MCF 10A (cell line): Measurements from ENCODE around the gene CRYBG1. TPM values are rescaled to one million over a fixed set of nuclear protein-coding genes. Genes with fewer than 3 reads are reported as not detected.
A peak's percentile ranks its signal among the peaks of the same experiment; 100 is the strongest.

Experiments
- BruUV-seq: library from RNA; stranded (reverse); fragments of 400-500 nt; replicated peaks from 2 replicates; lab custom pipeline; 2021; lab: Mats Ljungman, UMichigan
- CTCF ChIA-PET: fragments of 300-600 bp; sonication (Branson Sonifier 250); formaldehyde crosslinking; extraction: SDS; loops from one replicate; lab custom pipeline; 2021; ENCODE audit warnings: antibody characterized with exemption, inconsistent platforms; lab: Yijun Ruan, JAX
- POLR2A ChIA-PET: fragments of 300-600, 350-650 bp; sonication (Branson Sonifier 250); formaldehyde crosslinking; extraction: SDS; loops from one replicate; lab custom pipeline; 2020; ENCODE audit warnings: antibody characterized with exemption, inconsistent platforms; lab: Yijun Ruan, JAX
- DNase-seq: peaks from one replicate; pipeline ENCODE4 v3.0.0-alpha.2; 2018; ENCODE audit not compliant: unreplicated experiment
- H3K27ac Mint-ChIP-seq: one replicate; pipeline ENCODE4 v1.8.0; 2022; ENCODE audit warnings: mild to moderate bottlenecking, low read depth, mixed read lengths; ENCODE audit not compliant: unreplicated experiment
- H3K27me3 Mint-ChIP-seq: one replicate; pipeline ENCODE4 v1.8.0; 2022; ENCODE audit warnings: mixed read lengths; ENCODE audit not compliant: insufficient read depth, unreplicated experiment
- H3K36me3 Mint-ChIP-seq: one replicate; pipeline ENCODE4 v1.8.0; 2022; ENCODE audit warnings: mild to moderate bottlenecking, moderate library complexity, mixed read lengths; ENCODE audit not compliant: insufficient read depth, unreplicated experiment
- H3K4me1 Mint-ChIP-seq: one replicate; pipeline ENCODE4 v1.8.0; 2022; ENCODE audit warnings: mixed read lengths; ENCODE audit not compliant: insufficient read depth, unreplicated experiment
- H3K4me3 Mint-ChIP-seq: one replicate; pipeline ENCODE4 v1.8.0; 2022; ENCODE audit warnings: mild to moderate bottlenecking, moderate library complexity, mixed read lengths; ENCODE audit not compliant: unreplicated experiment
- H3K9me3 Mint-ChIP-seq: one replicate; pipeline ENCODE4 v1.8.0; 2022; ENCODE audit warnings: mixed read lengths; ENCODE audit not compliant: unreplicated experiment
- CTCF ChIP-seq: fragments of 200-600 bp; IDR thresholded peaks from one replicate; pipeline ENCODE4 v1.8.0; 2022; ENCODE audit warnings: antibody characterized with exemption, mild to moderate bottlenecking; ENCODE audit not compliant: unreplicated experiment
- intact Hi-C: fragments of 100-400 bp; cut with micrococcal nuclease; formaldehyde crosslinking; loops from 2 replicates; pipeline ENCODE4 v1.14.1; 2022
- total RNA-seq: library from RNA; stranded (reverse); gene quantifications from 2 replicates; pipeline ENCODE4 v1.2.3, GENCODE V29; 2022

CRYBG1 gene
- total RNA-seq, 1 experiment from 2014 or later, result 45.3 TPM

- no peak overlapping the region for H3K4me3 Mint-ChIP-seq
- no peaks in the 10 kb centered on the region for H3K36me3 Mint-ChIP-seq
- intact Hi-C loops, result no loop called here
- ChIA-PET CTCF (interaction anchor here (0.6 to 2.1 kb wide), 6 partner anchors 14 to 554 kb away, joined by 3 to 15 read pairs (median 4); partner anchors contain the start of gene MTRES1), POLR2A (interaction anchor here (0.6 to 12.5 kb wide), 23 partner anchors 10 to 149 kb away, joined by 3 to 191 read pairs (median 5); partner anchors contain the start of gene ATG5)
- DNase-seq, result peak; percentile 78
- no TSS peak for BruUV-seq
- no peak for TF ChIP-seq CTCF
- no peak overlapping the region for H3K27ac Mint-ChIP-seq
- no peaks in the 10 kb centered on the region for H3K27me3 Mint-ChIP-seq
- no peaks in the 10 kb centered on the region for H3K9me3 Mint-ChIP-seq
- peaks cover 13% of the 10 kb centered on the region for H3K4me1 Mint-ChIP-seq
Measured at GRCh38 chr6:106474466-106474865, 113.9 kb downstream of the CRYBG1 start.

- no peaks in the 10 kb centered on the region for H3K36me3 Mint-ChIP-seq
- no peaks in the 10 kb centered on the region for H3K9me3 Mint-ChIP-seq
- intact Hi-C loops, result no loop called here
- H3K4me3 Mint-ChIP-seq, result no peak overlapping the region
- BruUV-seq, result no TSS peak
- no peak for TF ChIP-seq CTCF
- ChIA-PET POLR2A (interaction anchor here (0.6 to 12.5 kb wide), 19 partner anchors 9 to 87 kb away, joined by 3 to 191 read pairs (median 5); no protein-coding TSS in a partner anchor), CTCF (interaction anchor here (0.6 to 1.6 kb wide), 5 partner anchors 10 to 553 kb away, joined by 3 to 6 read pairs (median 4); partner anchors contain the start of gene MTRES1)
- DNase-seq, result peak; percentile 44
- peaks cover 13% of the 10 kb centered on the region for H3K4me1 Mint-ChIP-seq
- H3K27ac Mint-ChIP-seq, result no peak overlapping the region
- no peaks in the 10 kb centered on the region for H3K27me3 Mint-ChIP-seq
Measured at GRCh38 chr6:106475284-106475683, 114.8 kb downstream of the CRYBG1 start.

DNA sequence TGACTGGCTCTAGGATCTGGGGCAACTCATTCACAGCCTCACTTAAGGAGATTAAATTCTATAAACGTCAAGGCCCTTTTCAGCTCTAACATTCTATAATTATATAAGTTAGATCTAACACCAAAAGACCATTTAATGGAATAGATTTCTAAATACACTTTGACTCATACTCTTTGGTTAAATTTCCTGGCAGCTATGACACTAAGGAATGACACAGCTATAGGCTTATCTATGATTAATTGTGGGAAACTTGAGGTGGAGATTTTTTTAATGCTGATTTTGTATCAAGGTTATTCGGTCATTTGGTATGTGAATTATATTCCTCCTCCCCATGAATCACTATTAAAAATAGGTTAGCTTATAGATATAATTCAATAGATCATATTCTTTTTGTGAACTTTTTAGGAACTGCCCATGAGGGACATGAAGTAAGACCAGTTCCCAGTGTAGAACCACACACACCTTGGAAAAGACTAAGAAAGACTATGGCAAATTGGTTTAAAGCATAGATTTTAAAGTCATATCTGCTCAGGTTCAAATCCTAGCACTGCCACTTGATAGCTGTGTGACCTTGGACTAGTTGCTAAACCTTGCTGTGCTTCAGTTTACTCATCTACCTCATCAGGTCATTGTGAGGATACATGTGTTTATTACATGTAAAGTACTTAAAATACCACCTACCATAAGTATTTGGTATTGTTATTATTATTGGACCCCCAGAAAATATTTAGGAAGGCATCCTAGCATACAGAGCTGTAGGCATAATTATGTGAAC is 116.0 kb downstream of the CRYBG1 start:
- CTCF ChIA-PET, result interaction anchor here (1.4 kb wide), 1 partner anchor 17 kb away, joined by 4 read pairs; no protein-coding TSS in a partner anchor
- intact Hi-C loops, result no loop called here
- Mint-ChIP-seq H3K27ac (no peak overlapping the region), H3K36me3 (no peaks in the 10 kb centered on the region), H3K27me3 (no peaks in the 10 kb centered on the region), H3K9me3 (no peaks in the 10 kb centered on the region), H3K4me1 (peaks cover 13% of the 10 kb centered on the region), H3K4me3 (no peak overlapping the region)
- DNase-seq, result peak; percentile 85
- BruUV-seq, result no TSS peak
- TF ChIP-seq CTCF, result no peak
- POLR2A ChIA-PET, result interaction anchor here (0.5 to 12.5 kb wide), 20 partner anchors 9 to 1081 kb away, joined by 3 to 191 read pairs (median 5); no protein-coding TSS in a partner anchor

DNA sequence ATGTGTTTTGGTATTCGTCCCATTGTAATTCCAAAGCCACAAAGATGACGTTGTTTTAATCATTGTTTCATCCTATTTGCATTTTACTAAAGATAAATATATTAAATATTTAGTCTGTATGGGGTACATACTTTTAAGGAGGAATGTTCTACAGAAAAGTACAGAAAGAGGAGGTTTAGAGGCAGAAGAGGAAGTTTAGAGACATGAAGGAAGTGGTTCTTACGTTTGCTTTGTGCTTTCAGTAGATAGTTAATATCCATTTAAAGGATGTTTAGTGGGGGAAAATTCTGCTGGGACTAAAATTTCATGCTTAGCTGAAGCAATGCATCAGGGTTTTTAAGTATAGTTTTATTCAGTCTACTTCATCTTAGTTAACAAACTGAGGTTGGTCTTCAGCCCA is 116.6 kb downstream of the CRYBG1 start:
- CTCF ChIA-PET, result interaction anchor here (1.6 kb wide), 1 partner anchor 89 kb away, joined by 5 read pairs; no protein-coding TSS in a partner anchor
- no peak for TF ChIP-seq CTCF
- H3K27ac Mint-ChIP-seq, result no peak overlapping the region
- H3K9me3 Mint-ChIP-seq, result no peaks in the 10 kb centered on the region
- no TSS peak for BruUV-seq
- H3K4me1 Mint-ChIP-seq, result peaks cover 13% of the 10 kb centered on the region
- H3K4me3 Mint-ChIP-seq, result no peak overlapping the region
- H3K27me3 Mint-ChIP-seq, result no peaks in the 10 kb centered on the region
- H3K36me3 Mint-ChIP-seq, result no peaks in the 10 kb centered on the region
- POLR2A ChIA-PET, result interaction anchor here (0.5 to 12.5 kb wide), 15 partner anchors 8 to 1426 kb away, joined by 3 to 191 read pairs (median 7); no protein-coding TSS in a partner anchor
- intact Hi-C loops, result no loop called here
- DNase-seq, result no peak
